ENCODE data around the gene STAG2.
"Not testable (repeated sequence)": the region's sequence is repeated elsewhere in the genome, so short reads cannot be mapped to it uniquely, and the experiment has no call there.

STAG2 gene

GRCh38 chrX:123927845-123928244 lies 33.7 kb upstream of the STAG2 start:
- POLR2A ChIA-PET, result no interaction called here
- no peak for TF ChIP-seq CTCF (IDR thresholded peaks at IDR 0.05; ENCODE audit: control extremely low read depth, extremely low read depth, low read depth, missing control alignments)
- no peak for DNase-seq (ENCODE audit: extremely low spot score)
- CTCF ChIA-PET, result no interaction called here

GRCh38 chrX:123932055-123932454 lies 29.5 kb upstream of the STAG2 start:
- POLR2A ChIA-PET; CTCF ChIA-PET; DNase-seq (ENCODE audit: extremely low spot score): not testable (repeated sequence)

- TF ChIP-seq CTCF (IDR thresholded peaks at IDR 0.05; ENCODE audit: control extremely low read depth, extremely low read depth, low read depth, missing control alignments), result no peak
- DNase-seq (ENCODE audit: extremely low spot score), result no peak
- ChIA-PET POLR2A (no interaction called here), CTCF (no interaction called here)
Observed at GRCh38 chrX:123943074-123943473, 18.4 kb upstream of the STAG2 start.

DNA sequence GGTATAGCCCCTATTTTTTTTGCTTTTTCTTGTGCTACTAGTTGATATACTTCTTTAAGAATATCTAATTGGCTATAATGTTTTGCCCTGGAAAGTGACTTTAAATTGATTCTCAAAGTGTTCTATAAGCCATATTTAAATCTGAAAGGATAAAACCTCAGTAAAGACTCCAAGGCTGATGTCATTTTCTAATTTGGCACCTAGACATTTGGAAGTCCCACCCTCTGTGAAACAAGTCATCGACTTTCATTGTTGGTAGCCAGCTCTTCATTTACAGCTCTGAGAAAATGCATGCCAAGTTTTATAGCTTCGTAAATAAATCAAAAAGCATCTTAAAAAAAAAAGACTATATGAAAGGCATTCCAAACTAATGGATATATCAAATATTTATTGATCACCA lies 18.0 kb upstream of the STAG2 start:
- no peak for TF ChIP-seq CTCF (IDR thresholded peaks at IDR 0.05; ENCODE audit: control extremely low read depth, extremely low read depth, low read depth, missing control alignments)
- DNase-seq (ENCODE audit: extremely low spot score), result no peak
- ChIA-PET POLR2A (no interaction called here), CTCF (no interaction called here)

DNA sequence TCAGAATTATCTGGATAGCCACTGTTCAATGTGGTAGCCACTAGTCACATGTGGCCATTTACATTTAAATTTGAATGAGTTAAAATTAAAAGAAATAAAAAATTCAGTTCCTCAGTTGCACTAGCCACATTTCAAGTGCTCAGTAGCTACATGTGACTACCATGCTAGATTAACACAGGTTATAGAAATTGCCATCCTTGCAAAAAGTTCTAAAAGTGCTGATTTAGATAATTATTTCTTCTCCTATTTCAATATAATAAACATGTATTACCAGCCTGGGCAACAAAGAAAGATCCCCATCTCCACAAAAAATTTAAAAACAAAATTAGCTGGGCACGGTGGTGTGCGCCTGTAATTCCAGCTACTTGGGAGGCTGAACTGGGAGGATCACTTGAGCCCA lies 11.7 kb upstream of the STAG2 start:
- ChIA-PET POLR2A (no interaction called here), CTCF (interaction anchor here (1.4 kb wide), 1 partner anchor 9 kb away, joined by 5 read pairs; no protein-coding TSS in a partner anchor)
- no peak for DNase-seq (ENCODE audit: extremely low spot score)
- TF ChIP-seq CTCF (IDR thresholded peaks at IDR 0.05; ENCODE audit: control extremely low read depth, extremely low read depth, low read depth, missing control alignments), result no peak

DNA sequence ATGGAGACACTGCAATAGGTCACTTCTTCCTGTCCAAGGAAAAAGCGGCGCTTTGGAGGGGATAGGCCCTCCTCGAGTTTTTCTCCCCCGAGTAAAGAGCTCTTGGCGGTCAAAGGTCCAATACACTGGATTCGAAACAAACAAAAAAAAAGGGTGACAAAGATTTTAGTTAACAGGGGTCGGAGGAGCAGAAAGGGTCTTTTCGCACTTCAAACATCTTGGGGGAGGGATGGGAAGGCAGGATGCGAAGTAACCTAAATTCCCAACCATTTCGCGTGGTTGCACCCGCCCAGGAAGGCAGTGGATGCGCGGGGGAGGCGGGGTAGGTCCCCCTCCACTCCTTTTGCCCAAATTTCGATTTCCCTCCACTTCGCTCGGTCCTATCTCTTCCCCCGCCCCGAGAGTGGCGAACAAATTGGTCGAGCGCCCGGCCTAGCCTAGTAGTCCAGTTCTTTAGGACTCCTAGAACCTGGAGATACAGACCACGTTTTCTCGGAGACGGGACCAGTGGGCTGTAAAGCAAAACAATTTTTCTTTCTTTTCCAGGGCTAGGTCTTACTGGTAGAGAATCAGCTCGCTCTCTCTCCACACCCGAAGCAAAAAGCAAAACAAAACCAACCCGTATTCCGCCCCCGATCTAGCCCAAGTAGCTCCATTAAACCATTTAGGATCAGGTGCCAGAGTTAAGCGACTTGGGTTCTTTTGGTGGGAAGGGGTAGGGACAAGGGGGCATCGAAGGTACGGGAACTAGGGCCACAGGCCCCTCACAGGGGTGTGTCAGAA lies 2.0 kb upstream of the STAG2 start:
- CTCF ChIA-PET, result interaction anchor here (0.6 to 2.6 kb wide), 4 partner anchors 9 to 126 kb away, joined by 3 to 13 read pairs (median 4); no protein-coding TSS in a partner anchor
- DNase-seq (ENCODE audit: extremely low spot score), result no peak
- POLR2A ChIA-PET, result no interaction called here
- TF ChIP-seq CTCF (IDR thresholded peaks at IDR 0.05; ENCODE audit: control extremely low read depth, extremely low read depth, low read depth, missing control alignments), result no peak

- no peak for DNase-seq (ENCODE audit: extremely low spot score)
- no peak for TF ChIP-seq CTCF (IDR thresholded peaks at IDR 0.05; ENCODE audit: control extremely low read depth, extremely low read depth, low read depth, missing control alignments)
- ChIA-PET CTCF (interaction anchor here (2.6 kb wide), 1 partner anchor 128 kb away, joined by 13 read pairs; no protein-coding TSS in a partner anchor), POLR2A (no interaction called here)
Observed at GRCh38 chrX:123960956-123961267, 594 bp upstream of the STAG2 start.

All from GM10248 (cell line).